RWPE2 (cell line): ENCODE measurements around the gene CYTL1.

Experiments
- ATAC-seq: fragments of 200-7000 bp; cut with Tn5 transposase; 3 replicates; pipeline ENCODE4 v1.9.1; 2021; ENCODE audit warnings: low read depth
- DNase-seq: peaks from one replicate; pipeline ENCODE4 v3.0.0-alpha.2; 2020; ENCODE audit warnings: low spot score
- H3K27ac ChIP-seq: fragments of 450-650 bp; 2 replicates; pipeline ENCODE4 v1.5.1; 2017; ENCODE audit warnings: mild to moderate bottlenecking; ENCODE audit not compliant: poor library complexity, severe bottlenecking
- H3K27me3 ChIP-seq: fragments of 250-450 bp; sonication (Bioruptor Pico); 2 replicates; pipeline ENCODE4 v1.5.1; 2021; ENCODE audit warnings: mild to moderate bottlenecking, moderate library complexity; ENCODE audit not compliant: insufficient read depth, poor library complexity, severe bottlenecking
- H3K36me3 ChIP-seq: fragments of 250-450 bp; sonication (Bioruptor Pico); 2 replicates; pipeline ENCODE4 v1.5.1; 2020; ENCODE audit warnings: low read depth, mild to moderate bottlenecking, moderate library complexity
- H3K4me1 ChIP-seq: fragments of 250-450 bp; sonication (Bioruptor Pico); 2 replicates; pipeline ENCODE4 v1.5.1; 2021; ENCODE audit warnings: mild to moderate bottlenecking, moderate library complexity; ENCODE audit not compliant: insufficient read depth, poor library complexity, severe bottlenecking
- H3K4me3 ChIP-seq: fragments of 250-450 bp; sonication (Bioruptor Pico); 2 replicates; pipeline ENCODE4 v1.5.1; 2021; ENCODE audit warnings: mild to moderate bottlenecking, moderate library complexity; ENCODE audit not compliant: severe bottlenecking
- H3K9me3 ChIP-seq: fragments of 250-450 bp; sonication (Bioruptor Pico); 2 replicates; pipeline ENCODE4 v1.5.1; 2021; ENCODE audit warnings: mild to moderate bottlenecking, moderate library complexity; ENCODE audit not compliant: severe bottlenecking
- CTCF ChIP-seq: fragments of 450-650 bp; IDR thresholded peaks from one replicate; pipeline ENCODE4 v1.5.1; 2017; ENCODE audit warnings: mild to moderate bottlenecking, moderate library complexity; ENCODE audit not compliant: poor library complexity, severe bottlenecking

The CYTL1 gene

GRCh38 chr4:4990857-4991540, 28.3 kb downstream of the CYTL1 start:
- no peak overlapping the region for H3K4me3 ChIP-seq
- no peaks in the 10 kb centered on the region for H3K9me3 ChIP-seq
- TF ChIP-seq CTCF = no peak
- ATAC-seq (peak; percentile 66; the same call in 2 of the 3 replicates), DNase-seq (no peak)
- H3K36me3 ChIP-seq = no peaks in the 10 kb centered on the region
- no peaks in the 10 kb centered on the region for H3K4me1 ChIP-seq
- no peaks in the 10 kb centered on the region for H3K27me3 ChIP-seq
- no peak overlapping the region for H3K27ac ChIP-seq

GRCh38 chr4:4990329-4990728, 28.9 kb downstream of the CYTL1 start:
- H3K27ac ChIP-seq = no peak overlapping the region
- DNase-seq = no peak
- no peak for TF ChIP-seq CTCF

GRCh38 chr4:4989083-4989622, 30.1 kb downstream of the CYTL1 start:
- Histone ChIP-seq H3K36me3 (no peaks in the 10 kb centered on the region), H3K27me3 (no peaks in the 10 kb centered on the region), H3K4me3 (no peak overlapping the region), H3K4me1 (no peaks in the 10 kb centered on the region), H3K9me3 (no peaks in the 10 kb centered on the region), H3K27ac (no peak overlapping the region)
- DNase-seq (no peak), ATAC-seq (no peak)
- no peak for TF ChIP-seq CTCF

More at GRCh38 chr4:4990329-4990728, 28.9 kb downstream of the CYTL1 start:
- H3K36me3 ChIP-seq = no peaks in the 10 kb centered on the region
- ATAC-seq = no peak
- H3K27me3 ChIP-seq = no peaks in the 10 kb centered on the region
- H3K4me3 ChIP-seq = no peak overlapping the region
- no peaks in the 10 kb centered on the region for H3K4me1 ChIP-seq
- no peaks in the 10 kb centered on the region for H3K9me3 ChIP-seq

GRCh38 chr4:4987656-4988055, 31.6 kb downstream of the CYTL1 start:
- H3K27me3 ChIP-seq = no peaks in the 10 kb centered on the region
- no peaks in the 10 kb centered on the region for H3K36me3 ChIP-seq
- ATAC-seq (no peak), DNase-seq (no peak)
- H3K4me3 ChIP-seq = no peak overlapping the region
- H3K4me1 ChIP-seq = no peaks in the 10 kb centered on the region
- H3K27ac ChIP-seq = no peak overlapping the region
- H3K9me3 ChIP-seq = no peaks in the 10 kb centered on the region
- no peak for TF ChIP-seq CTCF

- H3K4me1 ChIP-seq = no peaks in the 10 kb centered on the region
- TF ChIP-seq CTCF = no peak
- no peaks in the 10 kb centered on the region for H3K9me3 ChIP-seq
- no peak overlapping the region for H3K4me3 ChIP-seq
- H3K27ac ChIP-seq = no peak overlapping the region
- DNase-seq (no peak), ATAC-seq (no peak)
- H3K27me3 ChIP-seq = no peaks in the 10 kb centered on the region
- H3K36me3 ChIP-seq = no peaks in the 10 kb centered on the region
These were observed 32.4 kb downstream of the CYTL1 start for GRCh38 chr4:4986841-4987240.
